ENCODE measurements around the gene PALD1.

The PALD1 gene

GRCh38 chr10:70456164-70456563 is 22.4 kb upstream of the PALD1 start:
- in situ Hi-C loops (cut with HindIII; ENCODE audit: low sequenced_read_pairs): no loop called here

GRCh38 chr10:70457759-70458305 is 20.7 kb upstream of the PALD1 start:
- in situ Hi-C loops (cut with HindIII; ENCODE audit: low sequenced_read_pairs): no loop called here

GRCh38 chr10:70458329-70459060 is 20.1 kb upstream of the PALD1 start:
- in situ Hi-C loops (cut with HindIII; ENCODE audit: low sequenced_read_pairs): no loop called here

DNA sequence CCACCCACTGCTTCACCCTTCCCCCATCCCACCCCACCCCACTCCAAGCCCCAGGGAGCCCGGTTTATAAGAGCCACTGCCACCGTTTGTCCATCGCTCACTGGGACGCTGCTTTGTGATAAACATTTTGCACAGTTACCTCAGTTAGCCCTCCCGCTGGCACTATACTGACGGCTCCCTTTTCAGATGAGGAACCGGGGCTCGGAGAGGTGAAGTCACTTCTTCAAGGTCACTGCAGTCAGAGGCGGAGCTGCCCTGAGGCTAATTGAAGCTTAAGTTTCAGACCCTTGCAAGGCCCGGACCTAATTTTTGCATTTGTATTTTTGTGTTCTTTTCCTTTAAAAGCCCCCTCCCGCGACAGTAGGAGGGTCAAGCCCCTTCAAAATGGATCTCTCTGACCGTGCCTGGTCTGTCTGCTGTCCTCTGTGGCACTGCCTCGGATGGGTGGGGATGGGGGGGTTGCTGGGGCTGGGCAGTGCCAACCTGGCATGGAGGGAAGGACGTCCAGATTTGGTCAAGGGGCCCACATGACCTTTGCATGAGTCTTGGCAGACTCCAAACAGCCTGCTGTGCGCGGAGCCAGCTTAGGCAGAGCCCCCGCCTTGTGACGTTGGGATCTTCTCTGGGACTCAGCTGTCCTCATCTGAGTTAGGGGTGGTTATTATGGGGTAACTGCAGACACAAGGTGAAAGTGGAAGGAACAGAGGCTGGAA is 19.4 kb upstream of the PALD1 start:
- in situ Hi-C loops (cut with HindIII; ENCODE audit: low sequenced_read_pairs): no loop called here

DNA sequence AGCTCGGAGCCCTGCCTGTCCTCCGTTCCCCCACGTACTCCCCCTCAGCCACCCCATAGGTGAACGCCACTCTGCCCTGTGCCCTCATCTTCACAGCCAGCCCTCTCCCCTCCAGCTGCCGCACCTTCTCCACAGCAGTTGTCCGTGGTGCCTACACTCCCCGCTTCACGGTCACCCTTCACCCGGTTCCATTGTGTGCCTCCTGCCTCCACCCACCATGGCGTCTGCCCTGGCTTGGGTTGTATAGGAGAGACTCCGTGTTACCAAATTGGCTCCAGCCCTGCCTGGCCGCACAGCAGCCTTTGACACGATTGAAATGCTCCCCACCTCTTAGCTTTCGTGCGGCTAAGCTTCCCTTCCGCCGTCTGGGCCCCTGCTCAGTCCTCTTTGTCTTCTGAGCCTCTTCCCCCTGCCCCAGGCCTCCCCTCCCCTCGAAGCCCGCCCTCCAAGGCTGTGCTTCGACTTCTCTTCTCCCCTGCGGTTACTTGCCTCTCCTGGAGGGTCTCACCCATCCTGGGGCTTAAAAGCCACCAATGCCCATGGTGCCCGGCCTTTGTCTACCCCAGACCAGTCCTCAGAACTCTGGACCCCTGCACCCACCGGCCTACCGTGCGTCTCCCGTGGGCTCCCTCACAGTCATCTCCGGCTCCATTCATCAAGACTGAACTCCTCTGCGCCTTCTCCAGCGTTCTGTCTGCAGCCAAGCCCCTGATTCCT is 18.6 kb upstream of the PALD1 start:
- in situ Hi-C loops (cut with HindIII; ENCODE audit: low sequenced_read_pairs): no loop called here

GRCh38 chr10:70461397-70462348 is 16.9 kb upstream of the PALD1 start:
- in situ Hi-C loops (cut with HindIII; ENCODE audit: low sequenced_read_pairs): no loop called here

GRCh38 chr10:70462349-70462984 is 16.1 kb upstream of the PALD1 start:
- in situ Hi-C loops (cut with HindIII; ENCODE audit: low sequenced_read_pairs): no loop called here

GRCh38 chr10:70465278-70465677 is 13.3 kb upstream of the PALD1 start:
- in situ Hi-C loops (cut with HindIII; ENCODE audit: low sequenced_read_pairs): loop anchor here (5.0 kb wide), 1 partner anchor 77 kb away; no protein-coding TSS in a partner anchor

GRCh38 chr10:70465832-70466231 is 12.7 kb upstream of the PALD1 start:
- in situ Hi-C loops (cut with HindIII; ENCODE audit: low sequenced_read_pairs): loop anchor here (5.0 kb wide), 1 partner anchor 76 kb away; no protein-coding TSS in a partner anchor

DNA sequence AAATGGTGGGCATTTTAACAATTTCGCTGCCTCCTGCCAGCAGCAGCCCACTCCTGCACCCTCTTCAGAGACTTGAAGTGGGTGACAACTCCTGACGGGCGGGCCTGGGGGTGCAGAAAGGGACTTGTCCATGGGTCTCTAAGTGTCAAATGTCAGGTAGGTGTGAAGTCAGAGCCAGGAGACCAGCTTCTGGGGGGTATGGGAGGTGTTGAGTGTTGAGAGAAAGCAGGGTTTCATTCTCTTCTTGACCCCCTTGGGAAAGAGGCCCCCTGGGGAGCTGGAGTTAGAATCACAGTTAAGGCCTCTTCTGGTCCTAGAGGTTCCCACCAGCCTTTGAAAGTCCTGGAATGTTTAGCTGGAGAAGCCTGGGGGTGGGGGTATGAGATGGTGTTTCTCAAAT is 11.6 kb upstream of the PALD1 start:
- in situ Hi-C loops (cut with HindIII; ENCODE audit: low sequenced_read_pairs): loop anchor here (5.0 kb wide), 1 partner anchor 75 kb away; no protein-coding TSS in a partner anchor

DNA sequence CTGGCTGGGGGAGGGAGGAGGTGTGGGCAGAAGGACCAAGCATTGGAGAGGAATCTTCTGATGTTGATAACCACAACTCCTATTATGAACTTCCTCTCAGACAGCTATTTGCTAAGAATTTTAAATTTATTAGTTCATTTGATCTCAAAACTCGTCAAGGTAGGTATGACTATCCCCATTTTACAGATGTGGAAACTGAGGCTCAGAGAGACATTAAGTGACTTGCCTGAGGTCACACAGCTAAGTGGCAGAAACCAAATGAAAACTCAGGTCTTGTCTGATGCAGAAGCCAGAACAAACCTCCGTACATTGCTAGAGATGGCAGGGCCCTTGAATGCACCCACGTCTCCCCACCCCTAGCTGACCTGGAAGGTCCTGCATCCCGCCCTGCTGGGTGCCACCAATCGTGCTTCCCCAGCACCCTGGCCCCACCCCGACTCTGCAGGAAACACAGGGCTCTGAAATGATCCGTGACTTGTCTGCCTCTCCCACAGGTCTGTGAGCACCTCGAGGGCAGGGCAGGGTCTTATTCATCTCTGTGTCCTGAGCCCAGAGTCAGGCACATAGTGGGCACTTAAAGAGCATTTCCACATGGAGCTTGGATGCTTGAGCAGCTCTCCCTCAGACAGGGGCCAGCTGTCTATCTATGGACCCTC is 5.6 kb upstream of the PALD1 start:
- in situ Hi-C loops (cut with HindIII; ENCODE audit: low sequenced_read_pairs): no loop called here

- in situ Hi-C loops (cut with HindIII; ENCODE audit: low sequenced_read_pairs): no loop called here
Measured at GRCh38 chr10:70474780-70475179, 3.8 kb upstream of the PALD1 start.

GRCh38 chr10:70475661-70476060 is 2.9 kb upstream of the PALD1 start:
- in situ Hi-C loops (cut with HindIII; ENCODE audit: low sequenced_read_pairs): no loop called here

GRCh38 chr10:70476249-70477035 is 2.1 kb upstream of the PALD1 start:
- in situ Hi-C loops (cut with HindIII; ENCODE audit: low sequenced_read_pairs): no loop called here

- in situ Hi-C loops (cut with HindIII; ENCODE audit: low sequenced_read_pairs): no loop called here
Measured at GRCh38 chr10:70477661-70478162, 855 bp upstream of the PALD1 start.

DNA sequence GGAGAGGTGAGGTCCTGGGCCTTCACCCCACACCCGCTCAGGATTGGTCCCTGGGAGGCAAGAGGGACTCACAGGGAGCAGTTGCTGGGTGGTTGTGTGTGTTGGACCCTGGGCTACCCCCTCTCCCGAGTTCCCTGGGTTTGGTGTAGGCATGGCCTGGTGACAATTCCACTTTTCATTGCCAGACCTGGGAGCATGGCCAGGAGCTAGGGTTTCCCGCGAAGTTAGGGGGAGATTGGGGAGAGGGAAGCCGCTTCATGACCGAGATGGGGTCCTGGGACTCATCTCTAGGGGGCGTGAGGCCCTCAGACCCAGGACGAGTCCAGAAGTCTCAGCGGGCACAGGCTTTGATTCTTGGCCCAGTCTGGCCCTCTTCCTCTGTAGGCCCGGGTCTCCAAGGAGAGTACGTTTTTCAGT is 606 bp downstream of the PALD1 start:
- in situ Hi-C loops (cut with HindIII; ENCODE audit: low sequenced_read_pairs): no loop called here

- in situ Hi-C loops (cut with HindIII; ENCODE audit: low sequenced_read_pairs): no loop called here
Measured at GRCh38 chr10:70479626-70480238, 1.2 kb downstream of the PALD1 start.
